HepG2 (cell line): ENCODE data around the gene WASHC3. TPM values are rescaled to one million over a fixed set of nuclear protein-coding genes. Genes with fewer than 3 reads are reported as not detected.

ENCODE experiments used
- ATAC-seq: fragments of 200-7000 bp; cut with Tn5 transposase; 3 replicates; pipeline ENCODE4 v1.9.1; 2020; ENCODE audit warnings: mild to moderate bottlenecking, moderate library complexity
- BruUV-seq: library from RNA; stranded (reverse); fragments of 400-500 nt; replicated peaks from 2 replicates; lab custom pipeline; 2021; lab: Mats Ljungman, UMichigan
- CTCF ChIA-PET: fragments of 300-600 bp; formaldehyde crosslinking; extraction: SDS; loops from one replicate; lab custom pipeline; 2021; ENCODE audit warnings: low total read pairs, inconsistent platforms, low intra/inter-chr PET ratio; lab: Yijun Ruan, JAX
- POLR2A ChIA-PET: fragments of 350-600 bp; sonication (Branson Sonifier 250); formaldehyde crosslinking; loops from one replicate; lab custom pipeline; 2020; ENCODE audit warnings: antibody characterized with exemption, inconsistent platforms; lab: Yijun Ruan, JAX
- DNase-seq: peaks from one replicate; pipeline ENCODE4 v3.0.0-alpha.2; 2015; ENCODE audit warnings: low spot score
- FAIRE-seq: peaks from 3 replicates; lab custom pipeline; 2011; peaks lifted over from hg19 to GRCh38; lab: Jason Lieb, UNC
- H2AFZ ChIP-seq: one replicate; pipeline ENCODE4 v1.6.1; 2011; ENCODE audit warnings: low read length, inconsistent platforms
- H3K27ac ChIP-seq: fragments of 300-600 bp; 3 replicates; pipeline ENCODE4 v1.8.0; 2011; ENCODE audit warnings: mixed run types, mild to moderate bottlenecking, mixed read lengths, low read length, inconsistent platforms; ENCODE audit not compliant: insufficient read depth; ENCODE audit errors: extremely low read length
- H3K27me3 ChIP-seq, 2 experiments: fragments of 200-600 bp in 1 of 2; 2 replicates in 1 of 2; 3 replicates in 1 of 2; pipeline versions ENCODE4 v1.6.0 to v1.8.0; 2011; ENCODE audit warnings: low read length in 2 of 2, mild to moderate bottlenecking in 2 of 2, moderate library complexity in 2 of 2, inconsistent platforms in 1 of 2; ENCODE audit not compliant: insufficient read depth in 2 of 2, control insufficient read depth in 1 of 2
- H3K36me3 ChIP-seq, 2 experiments: fragments of 200-600 bp in 1 of 2; replicated peaks in 1 of 2; 2 replicates in 1 of 2; 3 replicates in 1 of 2; pipeline versions ENCODE4 v1.5.1 to v1.8.0; 2011; ENCODE audit warnings: low read length in 2 of 2, inconsistent platforms in 1 of 2; ENCODE audit not compliant: insufficient read depth in 2 of 2, control insufficient read depth in 1 of 2
- H3K4me1 ChIP-seq: 2 replicates; pipeline ENCODE4 v1.5.1; 2012; ENCODE audit warnings: low read length, inconsistent platforms; ENCODE audit not compliant: insufficient read depth
- H3K4me2 ChIP-seq: 2 replicates; pipeline ENCODE4 v1.6.0; 2011; ENCODE audit warnings: low read depth, low read length, inconsistent platforms
- H3K4me3 ChIP-seq, 3 experiments: fragments of 200-600 bp in 1 of 3; sonication (generic), shearing (Covaris generic) in 1 of 3; replicated peaks in 1 of 3; 2 replicates each; pipeline ENCODE4 v1.5.1; 2011 to 2016; ENCODE audit warnings: low read length in 3 of 3, inconsistent platforms in 2 of 3, low read depth in 2 of 3, mild to moderate bottlenecking in 2 of 3, control low read depth in 1 of 3, mixed read lengths in 1 of 3; ENCODE audit not compliant: insufficient read depth in 1 of 3
- H3K79me2 ChIP-seq: one replicate; pipeline ENCODE4 v1.6.1; 2011; ENCODE audit warnings: low read length, inconsistent platforms; ENCODE audit not compliant: insufficient read depth
- H3K9ac ChIP-seq: 2 replicates; pipeline ENCODE4 v1.6.0; 2011; ENCODE audit warnings: mild to moderate bottlenecking, low read depth, low read length, inconsistent platforms; ENCODE audit not compliant: insufficient read depth
- H3K9me3 ChIP-seq: 2 replicates; pipeline ENCODE4 v1.5.1; 2012; ENCODE audit warnings: mild to moderate bottlenecking, low read length
- H4K20me1 ChIP-seq: 2 replicates; pipeline ENCODE4 v1.6.0; 2011; ENCODE audit warnings: inconsistent platforms, mild to moderate bottlenecking, low read length, moderate library complexity; ENCODE audit not compliant: insufficient read depth
- FOXK2 ChIP-seq: fragments of 450-650 bp; IDR thresholded peaks from 2 replicates; pipeline ENCODE4 v1.6.1; 2016
- JDP2 ChIP-seq: sonication (generic); formaldehyde crosslinking; IDR thresholded peaks from 2 replicates; pipeline ENCODE4 v1.8.1; 2022; ENCODE audit warnings: missing genetic modification reagents, borderline replicate concordance
- JUNB ChIP-seq: sonication (generic); formaldehyde crosslinking; IDR thresholded peaks from 2 replicates; pipeline ENCODE4 v1.8.0; 2022; ENCODE audit warnings: missing genetic modification reagents, mild to moderate bottlenecking, borderline replicate concordance
- REL ChIP-seq: sonication (generic); formaldehyde crosslinking; conservative IDR thresholded peaks from 2 replicates; pipeline ENCODE4 v1.8.0; 2022; ENCODE audit warnings: mild to moderate bottlenecking, missing genetic modification reagents, moderate library complexity
- REST ChIP-seq, 2 experiments: IDR thresholded peaks; 2 replicates each; pipeline ENCODE4 v1.6.1; 2011 to 2012; ENCODE audit warnings: low read length in 2 of 2, borderline replicate concordance in 1 of 2, low read depth in 1 of 2, mild to moderate bottlenecking in 1 of 2, moderate library complexity in 1 of 2
- SRSF1 ChIP-seq: fragments of 200-400 bp; formaldehyde crosslinking; optimal IDR thresholded peaks from 2 replicates; pipeline ENCODE3; 2017; ENCODE audit warnings: mild to moderate bottlenecking, low read depth, low read length, moderate library complexity
- ZNF224 ChIP-seq: sonication (generic); formaldehyde crosslinking; IDR thresholded peaks from 2 replicates; pipeline ENCODE4 v1.5.0; 2020; ENCODE audit warnings: mild to moderate bottlenecking, missing genetic modification reagents
- ZNF274 ChIP-seq: sonication (generic); formaldehyde crosslinking; IDR thresholded peaks from 2 replicates; pipeline ENCODE4 v1.5.1; 2020; ENCODE audit warnings: mild to moderate bottlenecking, missing genetic modification reagents
- ZNF367 ChIP-seq: sonication (generic); formaldehyde crosslinking; IDR thresholded peaks from 2 replicates; pipeline ENCODE4 v1.4.0; 2020; ENCODE audit warnings: missing genetic modification reagents, borderline replicate concordance
- ZNF441 ChIP-seq: sonication (generic); formaldehyde crosslinking; IDR thresholded peaks from 2 replicates; pipeline ENCODE4 v1.7.0; 2021; ENCODE audit warnings: missing genetic modification reagents, borderline replicate concordance
- ZNF569 ChIP-seq: sonication (generic); formaldehyde crosslinking; IDR thresholded peaks from 2 replicates; pipeline ENCODE4 v1.5.0; 2020; ENCODE audit warnings: mild to moderate bottlenecking, missing genetic modification reagents, moderate library complexity, borderline replicate concordance
- in situ Hi-C: cut with HindIII; loops from 2 replicates; pipeline ENCODE4 v1.10.0; 2017; ENCODE audit warnings: low pct_unique_long_range_greater_than_20kb; ENCODE audit not compliant: extremely low pct_ligation_motif_present
- intact Hi-C: fragments of 100-400 bp; cut with micrococcal nuclease; formaldehyde crosslinking; loops from one replicate; pipeline ENCODE4 v1.10.0; 2022; ENCODE audit not compliant: unreplicated experiment
- polyA plus RNA-seq, 8 experiments: library from polyadenylated mRNA; depleted of rRNA in 3 of 8; stranded (reverse) in 7 of 8; unstranded in 1 of 8; fragments of >200 nt; fragmentation: Illumina TruSeq in 4 of 8; extraction: Trizol in 4 of 8; gene quantifications; 2 replicates each; pipeline versions ENCODE4 v1.2.1 to v1.2.3, GENCODE V29; 2011 to 2016; ENCODE audit warnings: low read depth in 4 of 8, missing spikeins in 1 of 8, mixed read lengths in 1 of 8; ENCODE audit not compliant: insufficient read depth in 1 of 8
- total RNA-seq, 5 experiments: library from RNA; depleted of rRNA; stranded (reverse); fragments of >200 nt; fragmentation: Illumina TruSeq; extraction: Trizol; gene quantifications; 2 replicates each; pipeline ENCODE4 v1.2.3, GENCODE V29; 2016; ENCODE audit warnings: low read depth in 1 of 5
- TF ChIP-seq, protein P1 (sequence below): sonication (generic); formaldehyde crosslinking; IDR thresholded peaks from 2 replicates; pipeline ENCODE4 v1.4.0; 2020; ENCODE audit warnings: missing genetic modification reagents

The WASHC3 gene
- total and polyA plus RNA-seq, 2 of the 13 experiments (the other 11 are each of a cell fraction or from before 2014, with no cell fraction given): 32.7 to 47.3 TPM

- POLR2A ChIA-PET: no interaction called here
- BruUV-seq: no TSS peak
- peaks cover 6% of the 10 kb centered on the region; the same call in 1 of the 2 replicates for H3K4me1 ChIP-seq
- in situ Hi-C loops (no loop called here), intact Hi-C loops (no loop called here)
- H3K9ac ChIP-seq: no peak overlapping the region
- ATAC-seq (no peak), DNase-seq (no peak), FAIRE-seq (no peak)
- no peaks in the 10 kb centered on the region for H3K9me3 ChIP-seq
- CTCF ChIA-PET: no interaction called here
- no peak overlapping the region for H3K4me3 ChIP-seq
- H3K4me2 ChIP-seq: no peak overlapping the region
- TF ChIP-seq ZNF367 (CRISPR knock-in tag) (no peak), REL (CRISPR knock-in tag) (no peak), ZNF224 (no peak), FOXK2 (no peak), JDP2 (CRISPR knock-in tag) (no peak), ZNF441 (CRISPR knock-in tag) (no peak), ZNF274 (CRISPR knock-in tag) (no peak), JUNB (CRISPR knock-in tag) (no peak), REST (IDR thresholded peaks at IDR 0.05; ENCODE audit: borderline replicate concordance in 1 of 2, low read depth in 1 of 2, low read length in 2 of 2) (no peak), ZNF569 (CRISPR knock-in tag) (no peak), SRSF1 (no peak)
- TF ChIP-seq, protein P1, sequence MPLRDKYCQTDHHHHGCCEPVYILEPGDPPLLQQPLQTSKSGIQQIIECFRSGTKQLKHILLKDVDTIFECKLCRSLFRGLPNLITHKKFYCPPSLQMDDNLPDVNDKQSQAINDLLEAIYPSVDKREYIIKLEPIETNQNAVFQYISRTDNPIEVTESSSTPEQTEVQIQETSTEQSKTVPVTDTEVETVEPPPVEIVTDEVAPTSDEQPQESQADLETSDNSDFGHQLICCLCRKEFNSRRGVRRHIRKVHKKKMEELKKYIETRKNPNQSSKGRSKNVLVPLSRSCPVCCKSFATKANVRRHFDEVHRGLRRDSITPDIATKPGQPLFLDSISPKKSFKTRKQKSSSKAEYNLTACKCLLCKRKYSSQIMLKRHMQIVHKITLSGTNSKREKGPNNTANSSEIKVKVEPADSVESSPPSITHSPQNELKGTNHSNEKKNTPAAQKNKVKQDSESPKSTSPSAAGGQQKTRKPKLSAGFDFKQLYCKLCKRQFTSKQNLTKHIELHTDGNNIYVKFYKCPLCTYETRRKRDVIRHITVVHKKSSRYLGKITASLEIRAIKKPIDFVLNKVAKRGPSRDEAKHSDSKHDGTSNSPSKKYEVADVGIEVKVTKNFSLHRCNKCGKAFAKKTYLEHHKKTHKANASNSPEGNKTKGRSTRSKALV (CRISPR knock-in tag): no peak
- H3K36me3 ChIP-seq: peaks cover 0 to 3% of the 10 kb centered on the region in 2 experiments; a peak in 3 of 5 replicates
- no peak overlapping the region for H2AFZ ChIP-seq
- no peaks in the 10 kb centered on the region for H4K20me1 ChIP-seq
- no peak overlapping the region for H3K27ac ChIP-seq
- no peaks in the 10 kb centered on the region for H3K79me2 ChIP-seq
- no peaks in the 10 kb centered on the region for H3K27me3 ChIP-seq
Observed at GRCh38 chr12:102053062-102053349, 8.8 kb downstream of the WASHC3 start.
